HG03066 (cell line): ENCODE data around the gene MRPL43.

ENCODE experiments used
- ATAC-seq: cut with Tn5 transposase; IDR thresholded peaks from one replicate; pipeline ENCODE4 v1.9.1; 2021; ENCODE audit warnings: low read depth; ENCODE audit not compliant: unreplicated experiment

Gene MRPL43

GRCh38 chr10:101020427-101021075 is 33.3 kb upstream of the MRPL43 start:
- ATAC-seq: no peak

- no peak for ATAC-seq
Observed at GRCh38 chr10:101019440-101019703, 32.1 kb upstream of the MRPL43 start.

- ATAC-seq: peak; percentile 55
Observed at GRCh38 chr10:101018600-101019439, 31.5 kb upstream of the MRPL43 start.

GRCh38 chr10:101018118-101018599 is 30.9 kb upstream of the MRPL43 start:
- no peak for ATAC-seq

GRCh38 chr10:101016814-101017213 is 29.5 kb upstream of the MRPL43 start:
- ATAC-seq: no peak

GRCh38 chr10:101015582-101015973 is 28.3 kb upstream of the MRPL43 start:
- ATAC-seq: no peak

- no peak for ATAC-seq
Observed at GRCh38 chr10:101014966-101015581, 27.8 kb upstream of the MRPL43 start.

GRCh38 chr10:101014230-101014884 is 27.1 kb upstream of the MRPL43 start:
- no peak for ATAC-seq

GRCh38 chr10:101013365-101013825 is 26.1 kb upstream of the MRPL43 start:
- ATAC-seq: no peak

- peak; percentile 66 for ATAC-seq
Observed at GRCh38 chr10:101012525-101013364, 25.4 kb upstream of the MRPL43 start.

GRCh38 chr10:101011517-101012423 is 24.5 kb upstream of the MRPL43 start:
- no peak for ATAC-seq

GRCh38 chr10:101010329-101010728 is 23.0 kb upstream of the MRPL43 start:
- ATAC-seq: no peak

GRCh38 chr10:101008823-101009423 is 21.6 kb upstream of the MRPL43 start:
- no peak for ATAC-seq

- no peak for ATAC-seq
Observed at GRCh38 chr10:101007915-101008822, 20.9 kb upstream of the MRPL43 start.

GRCh38 chr10:101007099-101007711 is 19.9 kb upstream of the MRPL43 start:
- ATAC-seq: no peak

- ATAC-seq: no peak
Observed at GRCh38 chr10:101006593-101007098, 19.3 kb upstream of the MRPL43 start.
